Stimulated activated CD8-positive, alpha-beta memory T cell treated with anti-CD3 and anti-CD28 coated beads, Interleukin-4, amount 100 ng/mL, for 48 hours (primary cell): ENCODE results near the gene TRAPPC3L.
A peak's percentile ranks its signal among the peaks of the same experiment; 100 is the strongest.

Source experiments
- DNase-seq: peaks from one replicate; pipeline ENCODE4 v3.0.0-alpha.2; 2020

The TRAPPC3L gene

GRCh38 chr6:116556814-116557415, 11.4 kb upstream of the TRAPPC3L start:
- no peak for DNase-seq

GRCh38 chr6:116556065-116556464, 10.6 kb upstream of the TRAPPC3L start:
- no peak for DNase-seq

- no peak for DNase-seq
These were observed 8.0 kb upstream of the TRAPPC3L start, which contains the start of gene CALHM4 for GRCh38 chr6:116553451-116553850. TSS of gene CALHM4 (plus strand) at chr6:116553751. CDS start at chr6:116553794, 43 bp downstream.

- no peak for DNase-seq
These were observed 5.3 kb upstream of the TRAPPC3L start for GRCh38 chr6:116550796-116551195.

- DNase-seq, result no peak
These were observed 1.9 kb upstream of the TRAPPC3L start for GRCh38 chr6:116547358-116547757.

- DNase-seq, result no peak
These were observed 2.3 kb downstream of the TRAPPC3L start for GRCh38 chr6:116543149-116543548.

GRCh38 chr6:116542426-116542825, 3.1 kb downstream of the TRAPPC3L start:
- DNase-seq, result no peak

- no peak for DNase-seq
These were observed 9.3 kb downstream of the TRAPPC3L start for GRCh38 chr6:116536216-116536621.

GRCh38 chr6:116535109-116535508, 10.4 kb downstream of the TRAPPC3L start:
- DNase-seq, result no peak

- no peak for DNase-seq
These were observed 12.1 kb downstream of the TRAPPC3L start for GRCh38 chr6:116533233-116533957.

GRCh38 chr6:116531675-116532570, 13.6 kb downstream of the TRAPPC3L start:
- DNase-seq, result peak; percentile 70

GRCh38 chr6:116530436-116530835, 15.0 kb downstream of the TRAPPC3L start:
- DNase-seq, result no peak

- no peak for DNase-seq
These were observed 15.8 kb downstream of the TRAPPC3L start for GRCh38 chr6:116529466-116530290.

GRCh38 chr6:116528780-116529179, 16.7 kb downstream of the TRAPPC3L start:
- no peak for DNase-seq

- no peak for DNase-seq
These were observed 17.4 kb downstream of the TRAPPC3L start for GRCh38 chr6:116528133-116528532.

- DNase-seq, result no peak
These were observed 21.2 kb downstream of the TRAPPC3L start for GRCh38 chr6:116524236-116524635.

GRCh38 chr6:116522896-116523295, 22.6 kb downstream of the TRAPPC3L start:
- DNase-seq, result no peak

GRCh38 chr6:116518621-116519368, 26.7 kb downstream of the TRAPPC3L start:
- DNase-seq, result no peak

- no peak for DNase-seq
These were observed 30.3 kb downstream of the TRAPPC3L start for GRCh38 chr6:116515141-116515540.

- DNase-seq, result no peak
These were observed 31.4 kb downstream of the TRAPPC3L start for GRCh38 chr6:116514111-116514510.

GRCh38 chr6:116513224-116513875, 32.1 kb downstream of the TRAPPC3L start:
- DNase-seq, result no peak
